GM23248 (cell line): ENCODE data around the gene SEC22B.
"Not testable (repeated sequence)": the region's sequence is repeated elsewhere in the genome, so short reads cannot be mapped to it uniquely, and the experiment has no call there.

ENCODE experiments used
- EZH2 ChIP-seq: fragments of 200-600 bp; sonication (generic); IDR thresholded peaks from 2 replicates; pipeline ENCODE4 v1.6.1; 2018; ENCODE audit warnings: antibody characterized with exemption, mild to moderate bottlenecking; ENCODE audit not compliant: insufficient read depth, poor library complexity, severe bottlenecking
- EZH2phosphoT487 ChIP-seq: fragments of 200-600 bp; sonication (generic); IDR thresholded peaks from 2 replicates; pipeline ENCODE4 v1.6.1; 2018; ENCODE audit warnings: antibody characterized with exemption, moderate library complexity, mild to moderate bottlenecking, low read depth; ENCODE audit not compliant: insufficient read depth

GRCh38 chr1:120131611-120132405, 44.5 kb downstream of the SEC22B start:
- not testable (repeated sequence) for TF ChIP-seq EZH2, EZH2phosphoT487
